SU-DHL-6 (cell line): ENCODE results near the gene RNF212.

ENCODE experiments used
- H2AFZ ChIP-seq: fragments of 200-600 bp; sonication (generic); 2 replicates; pipeline ENCODE4 v1.6.1; 2014; ENCODE audit warnings: low read depth, mild to moderate bottlenecking, moderate library complexity, mixed read lengths, antibody characterized with exemption, low read length; ENCODE audit not compliant: severe bottlenecking
- H3F3A ChIP-seq: fragments of 200-600 bp; shearing (Covaris generic); 2 replicates; pipeline ENCODE4 v1.6.0; 2016; ENCODE audit warnings: antibody characterized with exemption, mild to moderate bottlenecking; ENCODE audit not compliant: insufficient read depth
- H3K27ac ChIP-seq: fragments of 200-600 bp; sonication (generic); 2 replicates; pipeline ENCODE4 v1.5.1; 2016; ENCODE audit warnings: low read depth, mild to moderate bottlenecking, low read length, moderate library complexity, mixed read lengths
- H3K27me3 ChIP-seq: fragments of 200-600 bp; sonication (generic), shearing (Covaris generic); 2 replicates; pipeline ENCODE4 v1.6.0; 2014; ENCODE audit warnings: mild to moderate bottlenecking, low read length
- H3K36me3 ChIP-seq: fragments of 200-600 bp; sonication (generic); 2 replicates; pipeline ENCODE4 v1.6.1; 2014; ENCODE audit warnings: mild to moderate bottlenecking, low read length, mixed read lengths
- H3K4me2 ChIP-seq: fragments of 300-600, 200-600 bp; shearing (Covaris generic), sonication (generic); 2 replicates; pipeline ENCODE4 v1.6.0; 2014; ENCODE audit warnings: low read length, low read depth, mild to moderate bottlenecking; ENCODE audit not compliant: poor library complexity, severe bottlenecking
- H3K4me3 ChIP-seq: fragments of 200-600 bp; sonication (generic); 2 replicates; pipeline ENCODE4 v1.5.1; 2014; ENCODE audit warnings: antibody characterized with exemption, low read length, mild to moderate bottlenecking, mixed read lengths; ENCODE audit not compliant: insufficient read depth, poor library complexity, severe bottlenecking
- H3K79me2 ChIP-seq: fragments of 200-600 bp; sonication (generic); 2 replicates; pipeline ENCODE4 v1.6.1; 2014; ENCODE audit warnings: mild to moderate bottlenecking, low read length, moderate library complexity; ENCODE audit not compliant: insufficient read depth
- H3K9ac ChIP-seq: fragments of 200-600 bp; sonication (generic); 2 replicates; pipeline ENCODE4 v1.7.0; 2014; ENCODE audit warnings: mild to moderate bottlenecking, low read length
- H3K9me2 ChIP-seq: fragments of 200-600 bp; sonication (generic); replicated peaks from 2 replicates; pipeline ENCODE4 v1.6.1; 2014; ENCODE audit warnings: low read length; ENCODE audit not compliant: insufficient read depth
- H3K9me3 ChIP-seq: fragments of 200-600 bp; sonication (generic); 2 replicates; pipeline ENCODE4 v1.6.1; 2014; ENCODE audit warnings: low read length, mixed read lengths; ENCODE audit not compliant: insufficient read depth
- H4K20me1 ChIP-seq: fragments of 200-600 bp; sonication (generic); 2 replicates; pipeline ENCODE4 v1.6.1; 2014; ENCODE audit warnings: low read depth, mild to moderate bottlenecking, antibody characterized with exemption, low read length, moderate library complexity, mixed read lengths
- CTCF ChIP-seq: fragments of 200-600 bp; sonication (generic); IDR thresholded peaks from one replicate; pipeline ENCODE4 v1.5.1; 2017; ENCODE audit warnings: antibody characterized with exemption, mild to moderate bottlenecking, low read length, moderate library complexity; ENCODE audit not compliant: insufficient read depth, poor library complexity, severe bottlenecking
- EZH2phosphoT487 ChIP-seq: fragments of 200-600 bp; sonication (generic), shearing (Covaris generic); conservative IDR thresholded peaks from 2 replicates; pipeline ENCODE4 v1.6.1; 2018; ENCODE audit warnings: mild to moderate bottlenecking, antibody characterized with exemption, low read length, moderate library complexity, mixed read lengths

RNF212 gene

GRCh38 chr4:1078490-1078889 lies 34.9 kb downstream of the RNF212 start:
- Histone ChIP-seq H2AFZ (no peak overlapping the region), H3K36me3 (no peaks in the 10 kb centered on the region), H3K79me2 (no peaks in the 10 kb centered on the region), H3K9ac (no peak overlapping the region), H3K9me3 (no peaks in the 10 kb centered on the region), H3K9me2 (no peaks in the 10 kb centered on the region), H3K27ac (no peak overlapping the region), H3K4me3 (no peak overlapping the region), H3K4me2 (no peak overlapping the region), H4K20me1 (no peaks in the 10 kb centered on the region), H3K27me3 (no peaks in the 10 kb centered on the region), H3F3A (no peaks in the 10 kb centered on the region)
- TF ChIP-seq CTCF, result no peak
- TF ChIP-seq EZH2phosphoT487, result no peak

- Histone ChIP-seq H3K27ac (no peak overlapping the region), H3K79me2 (no peaks in the 10 kb centered on the region), H3K36me3 (no peaks in the 10 kb centered on the region), H3K9ac (no peak overlapping the region), H3K9me2 (no peaks in the 10 kb centered on the region), H4K20me1 (no peaks in the 10 kb centered on the region), H3K27me3 (no peaks in the 10 kb centered on the region), H3F3A (no peaks in the 10 kb centered on the region), H3K9me3 (no peaks in the 10 kb centered on the region), H2AFZ (no peak overlapping the region), H3K4me3 (no peak overlapping the region), H3K4me2 (no peak overlapping the region)
- TF ChIP-seq CTCF (no peak), EZH2phosphoT487 (no peak)
These were observed 35.5 kb downstream of the RNF212 start for GRCh38 chr4:1077711-1078477.

- H3K36me3 ChIP-seq, result no peaks in the 10 kb centered on the region
- no peak overlapping the region for H3K4me3 ChIP-seq
- H3F3A ChIP-seq, result no peaks in the 10 kb centered on the region
- no peaks in the 10 kb centered on the region for H3K79me2 ChIP-seq
- no peaks in the 10 kb centered on the region for H3K27me3 ChIP-seq
- H3K9me3 ChIP-seq, result no peaks in the 10 kb centered on the region
- H2AFZ ChIP-seq, result no peak overlapping the region
- H4K20me1 ChIP-seq, result no peaks in the 10 kb centered on the region
- H3K9me2 ChIP-seq, result no peaks in the 10 kb centered on the region
- no peak overlapping the region for H3K9ac ChIP-seq
- H3K27ac ChIP-seq, result no peak overlapping the region
- no peak overlapping the region for H3K4me2 ChIP-seq
- TF ChIP-seq CTCF (no peak), EZH2phosphoT487 (no peak)
These were observed 37.3 kb downstream of the RNF212 start for GRCh38 chr4:1075809-1076699.
